Smooth muscle cell (in vitro differentiated cells): Measurements from ENCODE around the gene HS3ST5. TPM values are rescaled to one million over a fixed set of nuclear protein-coding genes. Genes with fewer than 3 reads are reported as not detected.

Experiments
- DNase-seq: peaks from one replicate; lab custom pipeline; 2025; ENCODE audit not compliant: unreplicated experiment; lab: John Stamatoyannopoulos, UW
- H2AFZ ChIP-seq: fragments of 200-600 bp; sonication (generic); 2 replicates; pipeline ENCODE4 v1.6.0; 2016; ENCODE audit warnings: antibody characterized with exemption, low read depth, mild to moderate bottlenecking
- H3F3A ChIP-seq: fragments of 200-600 bp; sonication (generic); 2 replicates; pipeline ENCODE4 v1.6.0; 2017; ENCODE audit warnings: antibody characterized with exemption, low read depth
- H3K27ac ChIP-seq: fragments of 200-600 bp; sonication (generic); 2 replicates; pipeline ENCODE4 v1.5.1; 2016; ENCODE audit warnings: low read depth, mild to moderate bottlenecking
- H3K27me3 ChIP-seq: fragments of 200-600 bp; sonication (generic); 2 replicates; pipeline ENCODE4 v1.6.1; 2016; ENCODE audit warnings: low read depth, mild to moderate bottlenecking
- H3K36me3 ChIP-seq: fragments of 200-600 bp; sonication (generic); 2 replicates; pipeline ENCODE4 v1.5.1; 2016; ENCODE audit warnings: low read depth
- H3K4me1 ChIP-seq: fragments of 200-600 bp; sonication (generic); 2 replicates; pipeline ENCODE4 v1.5.1; 2016; ENCODE audit warnings: low read depth
- H3K4me2 ChIP-seq: fragments of 200-600 bp; sonication (generic); 2 replicates; pipeline ENCODE4 v1.6.0; 2016; ENCODE audit warnings: mild to moderate bottlenecking
- H3K4me3 ChIP-seq: fragments of 200-600 bp; sonication (generic); 2 replicates; pipeline ENCODE4 v1.5.1; 2016; ENCODE audit warnings: mild to moderate bottlenecking
- H3K79me2 ChIP-seq: fragments of 200-600 bp; sonication (generic); 2 replicates; pipeline ENCODE4 v1.6.0; 2016; ENCODE audit warnings: low read depth, mild to moderate bottlenecking
- H3K9ac ChIP-seq: fragments of 200-600 bp; sonication (generic); 2 replicates; pipeline ENCODE4 v1.6.0; 2016; ENCODE audit warnings: low read depth
- H3K9me3 ChIP-seq: fragments of 200-600 bp; sonication (generic); replicated peaks from 2 replicates; pipeline ENCODE4 v1.5.1; 2016; ENCODE audit warnings: low read depth
- H4K20me1 ChIP-seq: fragments of 200-600 bp; sonication (generic); 2 replicates; pipeline ENCODE4 v1.6.0; 2016; ENCODE audit warnings: low read depth
- WGBS: methylation state at CpG from one replicate; pipeline ENCODE4 v1.1.7; 2016; ENCODE audit warnings: low lambda C conversion rate; 5-methylcytosine and 5-hydroxymethylcytosine counted together
- polyA plus RNA-seq: library from polyadenylated mRNA; unstranded; fragments of >200 nt; fragmentation: Nextera tagmentation; extraction: Ambion mirVana; gene quantifications from 2 replicates; pipeline ENCODE4 v1.2.1, GENCODE V29; 2016
- total RNA-seq: library from RNA; depleted of rRNA; stranded (reverse); fragments of >200 nt; gene quantifications from 2 replicates; pipeline ENCODE4 v1.2.3, GENCODE V29; 2014
- TF ChIP-seq, protein P1 (sequence below): fragments of 200-600 bp; sonication (generic); IDR thresholded peaks from 2 replicates; pipeline ENCODE4 v1.5.1; 2017; ENCODE audit warnings: borderline replicate concordance, mild to moderate bottlenecking, antibody characterized with exemption; ENCODE audit not compliant: insufficient read depth, poor library complexity, severe bottlenecking

Gene HS3ST5
- total and polyA plus RNA-seq, 2 experiments from 2014 or later = 0.18 to 0.25 TPM

DNA sequence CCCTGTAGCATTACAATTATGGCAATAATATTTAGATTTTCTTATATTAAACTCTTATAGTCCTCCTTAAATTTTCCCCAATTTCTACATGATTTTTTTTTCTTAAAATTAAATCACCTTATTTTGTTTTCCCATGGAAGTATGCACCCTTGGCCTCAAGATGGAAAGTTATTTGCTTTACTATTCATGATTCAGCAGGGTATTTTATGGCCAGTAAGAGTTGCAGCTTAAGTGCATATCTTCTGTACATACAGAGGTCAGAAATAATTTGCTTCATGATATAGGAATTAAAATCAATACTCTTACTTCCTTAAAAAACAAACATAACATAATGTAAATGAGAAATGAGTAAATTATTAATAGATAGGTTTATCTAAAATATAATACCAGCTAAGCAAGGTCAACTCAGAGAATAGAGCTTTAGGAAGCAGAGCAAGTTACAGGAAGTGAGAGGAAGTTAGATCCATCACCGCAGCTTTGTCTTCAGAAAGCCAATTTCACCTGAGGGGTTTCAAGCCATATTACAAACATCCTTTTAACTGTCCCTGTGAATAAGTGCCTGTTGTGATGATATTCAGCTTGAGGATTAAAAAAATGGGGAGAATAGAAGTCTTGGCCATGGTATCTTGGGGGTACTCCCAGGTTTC, 24.6 kb upstream of the HS3ST5 start:
- H3K4me1 ChIP-seq = peaks cover 15% of the 10 kb centered on the region
- no peak overlapping the region for H3K4me2 ChIP-seq
- H3K9me3 ChIP-seq = no peaks in the 10 kb centered on the region
- H3K27ac ChIP-seq = no peak overlapping the region
- WGBS = 87% methylated on average over 1 of the region's 1 CpG
- H3K4me3 ChIP-seq = no peak overlapping the region
- DNase-seq = no peak
- H4K20me1 ChIP-seq = no peaks in the 10 kb centered on the region
- no peaks in the 10 kb centered on the region for H3K36me3 ChIP-seq
- TF ChIP-seq, protein P1, sequence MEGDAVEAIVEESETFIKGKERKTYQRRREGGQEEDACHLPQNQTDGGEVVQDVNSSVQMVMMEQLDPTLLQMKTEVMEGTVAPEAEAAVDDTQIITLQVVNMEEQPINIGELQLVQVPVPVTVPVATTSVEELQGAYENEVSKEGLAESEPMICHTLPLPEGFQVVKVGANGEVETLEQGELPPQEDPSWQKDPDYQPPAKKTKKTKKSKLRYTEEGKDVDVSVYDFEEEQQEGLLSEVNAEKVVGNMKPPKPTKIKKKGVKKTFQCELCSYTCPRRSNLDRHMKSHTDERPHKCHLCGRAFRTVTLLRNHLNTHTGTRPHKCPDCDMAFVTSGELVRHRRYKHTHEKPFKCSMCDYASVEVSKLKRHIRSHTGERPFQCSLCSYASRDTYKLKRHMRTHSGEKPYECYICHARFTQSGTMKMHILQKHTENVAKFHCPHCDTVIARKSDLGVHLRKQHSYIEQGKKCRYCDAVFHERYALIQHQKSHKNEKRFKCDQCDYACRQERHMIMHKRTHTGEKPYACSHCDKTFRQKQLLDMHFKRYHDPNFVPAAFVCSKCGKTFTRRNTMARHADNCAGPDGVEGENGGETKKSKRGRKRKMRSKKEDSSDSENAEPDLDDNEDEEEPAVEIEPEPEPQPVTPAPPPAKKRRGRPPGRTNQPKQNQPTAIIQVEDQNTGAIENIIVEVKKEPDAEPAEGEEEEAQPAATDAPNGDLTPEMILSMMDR = no peak
- H3F3A ChIP-seq = no peaks in the 10 kb centered on the region
- no peaks in the 10 kb centered on the region for H3K79me2 ChIP-seq
- H3K27me3 ChIP-seq = no peaks in the 10 kb centered on the region
- H3K9ac ChIP-seq = no peak overlapping the region
- H2AFZ ChIP-seq = no peak overlapping the region

DNA sequence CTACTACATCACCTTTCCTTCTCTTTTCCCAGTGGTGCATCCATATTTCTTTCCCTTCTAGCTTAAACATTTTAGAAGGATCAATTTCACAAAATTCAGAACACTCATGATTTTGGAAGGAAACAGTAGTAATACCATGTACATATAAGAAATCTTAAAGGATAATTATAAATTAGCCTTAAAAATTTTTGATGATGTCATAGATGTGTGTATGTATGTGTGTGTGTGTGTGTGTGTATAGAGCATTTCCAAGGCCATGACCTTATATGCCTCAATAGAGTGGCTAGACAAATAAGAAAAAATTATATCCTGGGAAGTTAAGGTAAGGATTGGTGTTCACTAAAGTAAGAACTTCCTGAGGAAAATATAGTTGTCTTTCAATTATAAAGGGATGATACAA, 24.1 kb upstream of the HS3ST5 start:
- no peaks in the 10 kb centered on the region for H3K9me3 ChIP-seq
- H3K79me2 ChIP-seq = no peaks in the 10 kb centered on the region
- H3K9ac ChIP-seq = no peak overlapping the region
- H3F3A ChIP-seq = no peaks in the 10 kb centered on the region
- no peak for DNase-seq
- no peak overlapping the region for H2AFZ ChIP-seq
- peaks cover 15% of the 10 kb centered on the region for H3K4me1 ChIP-seq
- H3K27ac ChIP-seq = no peak overlapping the region
- TF ChIP-seq, protein P1 = no peak
- no peaks in the 10 kb centered on the region for H3K36me3 ChIP-seq
- H4K20me1 ChIP-seq = no peaks in the 10 kb centered on the region
- H3K4me3 ChIP-seq = no peak overlapping the region
- no peak overlapping the region for H3K4me2 ChIP-seq
- H3K27me3 ChIP-seq = no peaks in the 10 kb centered on the region

DNA sequence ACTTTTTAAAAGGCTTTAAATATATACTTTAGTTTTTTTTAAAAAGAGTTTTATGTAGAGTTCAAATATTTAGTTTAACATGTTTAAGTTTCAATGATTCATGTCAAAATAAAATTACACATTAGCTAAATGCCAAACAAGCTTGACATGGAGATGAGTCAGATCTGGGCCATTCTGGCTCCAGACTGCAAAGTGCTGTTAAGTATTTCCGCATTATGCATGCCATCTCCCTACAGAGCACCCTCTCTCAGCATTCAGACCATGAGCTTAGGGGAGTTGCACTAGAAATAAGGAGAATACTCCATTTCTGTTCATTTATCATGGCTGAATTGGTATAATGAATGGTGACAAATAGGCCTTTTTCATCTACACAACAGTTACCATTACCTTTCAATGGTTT, 21.5 kb upstream of the HS3ST5 start:
- no peak overlapping the region for H2AFZ ChIP-seq
- H3K36me3 ChIP-seq = no peaks in the 10 kb centered on the region
- H3K4me3 ChIP-seq = no peak overlapping the region
- DNase-seq = no peak
- no peaks in the 10 kb centered on the region for H3K79me2 ChIP-seq
- H3K9me3 ChIP-seq = no peaks in the 10 kb centered on the region
- 30% methylated on average over 1 of the region's 1 CpG for WGBS
- H3K9ac ChIP-seq = no peak overlapping the region
- H4K20me1 ChIP-seq = no peaks in the 10 kb centered on the region
- peaks cover 15% of the 10 kb centered on the region for H3K4me1 ChIP-seq
- TF ChIP-seq, protein P1 = no peak
- H3F3A ChIP-seq = no peaks in the 10 kb centered on the region
- H3K4me2 ChIP-seq = peak overlapping the region; percentile 34
- no peaks in the 10 kb centered on the region for H3K27me3 ChIP-seq
- no peak overlapping the region for H3K27ac ChIP-seq

DNA sequence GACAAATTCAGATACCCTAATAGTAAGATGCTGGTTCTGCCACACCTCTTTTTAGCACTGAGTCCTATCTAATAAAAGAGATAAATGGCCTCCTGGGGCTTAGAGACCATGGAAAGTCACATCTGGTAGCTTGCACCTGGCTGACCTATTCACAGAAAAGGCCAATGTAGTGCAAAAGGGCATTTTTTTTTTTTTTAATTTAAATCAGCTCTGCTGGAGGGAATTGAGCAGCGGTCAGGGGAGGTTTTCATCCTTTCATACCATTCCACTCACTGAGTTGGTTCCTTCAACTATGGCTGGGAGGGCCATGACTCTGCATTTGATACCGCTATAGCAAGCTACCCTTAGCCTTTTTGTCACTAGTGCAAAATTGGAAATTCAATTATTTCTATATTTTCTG, 20.1 kb upstream of the HS3ST5 start:
- WGBS = 92% methylated on average over 2 of the region's 2 CpGs
- no peak for DNase-seq

More for the DNA sequence above, 20.1 kb upstream of the HS3ST5 start:
- Histone ChIP-seq H3K27me3 (no peaks in the 10 kb centered on the region), H3K9me3 (no peaks in the 10 kb centered on the region), H3K9ac (no peak overlapping the region), H3K4me1 (peaks cover 15% of the 10 kb centered on the region), H3K4me3 (no peak overlapping the region), H2AFZ (no peak overlapping the region), H4K20me1 (no peaks in the 10 kb centered on the region), H3K27ac (no peak overlapping the region), H3K4me2 (no peak overlapping the region), H3K36me3 (no peaks in the 10 kb centered on the region), H3K79me2 (no peaks in the 10 kb centered on the region), H3F3A (no peaks in the 10 kb centered on the region)
- TF ChIP-seq, protein P1 = no peak
